ENCODE results near the gene NR6A1.

NR6A1 gene

DNA sequence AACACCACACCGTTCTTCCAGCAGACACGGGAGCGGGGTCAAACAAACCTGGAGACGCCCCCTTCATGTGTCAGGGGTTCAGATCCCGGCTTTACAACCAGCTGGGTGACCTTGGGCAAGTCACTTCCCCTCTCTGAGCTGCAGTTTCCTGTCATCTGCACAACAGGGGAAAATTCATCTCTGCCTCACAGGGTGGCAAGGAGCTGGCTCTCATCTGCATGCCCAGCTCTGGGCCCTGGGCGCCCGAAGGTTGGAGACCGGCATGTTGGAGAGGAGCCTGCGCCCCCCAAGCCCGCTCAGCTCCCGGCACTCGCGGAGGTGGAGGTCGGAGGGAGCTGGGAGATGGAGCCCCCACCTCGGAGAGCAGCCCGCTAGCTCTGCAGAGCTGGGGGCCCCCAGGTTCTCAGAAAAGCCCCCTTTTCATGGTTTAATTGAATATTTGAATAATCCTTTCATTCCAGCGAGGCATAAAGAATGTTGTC lies 284.3 kb downstream of the NR6A1 start (continued):
- TF ChIP-seq, protein P1, sequence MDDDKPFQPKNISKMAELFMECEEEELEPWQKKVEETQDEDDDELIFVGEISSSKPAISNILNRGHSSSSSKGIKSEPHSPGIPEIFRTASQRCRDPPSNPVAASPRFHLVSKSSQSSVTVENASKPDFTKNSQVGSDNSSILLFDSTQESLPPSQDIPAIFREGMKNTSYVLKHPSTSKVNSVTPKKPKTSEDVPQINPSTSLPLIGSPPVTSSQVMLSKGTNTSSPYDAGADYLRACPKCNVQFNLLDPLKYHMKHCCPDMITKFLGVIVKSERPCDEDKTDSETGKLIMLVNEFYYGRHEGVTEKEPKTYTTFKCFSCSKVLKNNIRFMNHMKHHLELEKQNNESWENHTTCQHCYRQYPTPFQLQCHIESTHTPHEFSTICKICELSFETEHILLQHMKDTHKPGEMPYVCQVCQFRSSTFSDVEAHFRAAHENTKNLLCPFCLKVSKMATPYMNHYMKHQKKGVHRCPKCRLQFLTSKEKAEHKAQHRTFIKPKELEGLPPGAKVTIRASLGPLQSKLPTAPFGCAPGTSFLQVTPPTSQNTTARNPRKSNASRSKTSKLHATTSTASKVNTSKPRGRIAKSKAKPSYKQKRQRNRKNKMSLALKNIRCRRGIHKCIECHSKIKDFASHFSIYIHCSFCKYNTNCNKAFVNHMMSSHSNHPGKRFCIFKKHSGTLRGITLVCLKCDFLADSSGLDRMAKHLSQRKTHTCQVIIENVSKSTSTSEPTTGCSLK (tag by site-specific recombination; IDR thresholded peaks at IDR 0.05), result no peak
- no peak for TF ChIP-seq ZNF155 (tag by site-specific recombination; IDR thresholded peaks at IDR 0.05)
- TF ChIP-seq KLF1 (tag by site-specific recombination; IDR thresholded peaks at IDR 0.05), result no peak

GRCh38 chr9:124485936-124486335 lies 285.2 kb downstream of the NR6A1 start:
- H3K9me3 ChIP-seq (ENCODE audit: control insufficient read depth, insufficient read depth, low read depth, low read length), result no peaks in the 10 kb centered on the region
- no peak for TF ChIP-seq ZBTB17 (tag by site-specific recombination; IDR thresholded peaks at IDR 0.05)
- no peak for TF ChIP-seq SCRT1 (tag by site-specific recombination; IDR thresholded peaks at IDR 0.05; ENCODE audit: borderline replicate concordance)
- TF ChIP-seq, protein P2, sequence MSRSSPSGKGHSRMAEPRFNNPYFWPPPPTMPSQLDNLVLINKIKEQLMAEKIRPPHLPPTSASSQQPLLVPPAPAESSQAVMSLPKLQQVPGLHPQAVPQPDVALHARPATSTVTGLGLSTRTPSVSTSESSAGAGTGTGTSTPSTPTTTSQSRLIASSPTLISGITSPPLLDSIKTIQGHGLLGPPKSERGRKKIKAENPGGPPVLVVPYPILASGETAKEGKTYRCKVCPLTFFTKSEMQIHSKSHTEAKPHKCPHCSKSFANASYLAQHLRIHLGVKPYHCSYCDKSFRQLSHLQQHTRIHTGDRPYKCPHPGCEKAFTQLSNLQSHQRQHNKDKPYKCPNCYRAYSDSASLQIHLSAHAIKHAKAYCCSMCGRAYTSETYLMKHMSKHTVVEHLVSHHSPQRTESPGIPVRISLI (tag by site-specific recombination; IDR thresholded peaks at IDR 0.05), result no peak
- TF ChIP-seq ZFP41 (tag by site-specific recombination; IDR thresholded peaks at IDR 0.05; ENCODE audit: borderline replicate concordance), result no peak
- no peak for TF ChIP-seq ZFHX2 (tag by site-specific recombination; conservative IDR thresholded peaks at IDR 0.05)
- TF ChIP-seq ZNF155 (tag by site-specific recombination; IDR thresholded peaks at IDR 0.05), result no peak
- TF ChIP-seq WT1 (tag by site-specific recombination; IDR thresholded peaks at IDR 0.05), result no peak
- no peak for TF ChIP-seq KLF10 (tag by site-specific recombination; IDR thresholded peaks at IDR 0.05)
- no peak for TF ChIP-seq ZNF211 (tag by site-specific recombination; IDR thresholded peaks at IDR 0.05; ENCODE audit: low read depth)
- TF ChIP-seq ZNF169 (tag by site-specific recombination; IDR thresholded peaks at IDR 0.05), result no peak
- TF ChIP-seq, protein P3, sequence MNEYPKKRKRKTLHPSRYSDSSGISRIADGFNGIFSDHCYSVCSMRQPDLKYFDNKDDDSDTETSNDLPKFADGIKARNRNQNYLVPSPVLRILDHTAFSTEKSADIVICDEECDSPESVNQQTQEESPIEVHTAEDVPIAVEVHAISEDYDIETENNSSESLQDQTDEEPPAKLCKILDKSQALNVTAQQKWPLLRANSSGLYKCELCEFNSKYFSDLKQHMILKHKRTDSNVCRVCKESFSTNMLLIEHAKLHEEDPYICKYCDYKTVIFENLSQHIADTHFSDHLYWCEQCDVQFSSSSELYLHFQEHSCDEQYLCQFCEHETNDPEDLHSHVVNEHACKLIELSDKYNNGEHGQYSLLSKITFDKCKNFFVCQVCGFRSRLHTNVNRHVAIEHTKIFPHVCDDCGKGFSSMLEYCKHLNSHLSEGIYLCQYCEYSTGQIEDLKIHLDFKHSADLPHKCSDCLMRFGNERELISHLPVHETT (tag by site-specific recombination; IDR thresholded peaks at IDR 0.05), result no peak
- TF ChIP-seq ZNF416 (tag by site-specific recombination; IDR thresholded peaks at IDR 0.05), result no peak
- TF ChIP-seq ZNF585B (tag by site-specific recombination; IDR thresholded peaks at IDR 0.05), result no peak
- no peak for TF ChIP-seq ZNF521 (tag by site-specific recombination; IDR thresholded peaks at IDR 0.05)
- no peak for TF ChIP-seq ZFP3 (tag by site-specific recombination; IDR thresholded peaks at IDR 0.05; ENCODE audit: low read depth)
- TF ChIP-seq, protein P4, sequence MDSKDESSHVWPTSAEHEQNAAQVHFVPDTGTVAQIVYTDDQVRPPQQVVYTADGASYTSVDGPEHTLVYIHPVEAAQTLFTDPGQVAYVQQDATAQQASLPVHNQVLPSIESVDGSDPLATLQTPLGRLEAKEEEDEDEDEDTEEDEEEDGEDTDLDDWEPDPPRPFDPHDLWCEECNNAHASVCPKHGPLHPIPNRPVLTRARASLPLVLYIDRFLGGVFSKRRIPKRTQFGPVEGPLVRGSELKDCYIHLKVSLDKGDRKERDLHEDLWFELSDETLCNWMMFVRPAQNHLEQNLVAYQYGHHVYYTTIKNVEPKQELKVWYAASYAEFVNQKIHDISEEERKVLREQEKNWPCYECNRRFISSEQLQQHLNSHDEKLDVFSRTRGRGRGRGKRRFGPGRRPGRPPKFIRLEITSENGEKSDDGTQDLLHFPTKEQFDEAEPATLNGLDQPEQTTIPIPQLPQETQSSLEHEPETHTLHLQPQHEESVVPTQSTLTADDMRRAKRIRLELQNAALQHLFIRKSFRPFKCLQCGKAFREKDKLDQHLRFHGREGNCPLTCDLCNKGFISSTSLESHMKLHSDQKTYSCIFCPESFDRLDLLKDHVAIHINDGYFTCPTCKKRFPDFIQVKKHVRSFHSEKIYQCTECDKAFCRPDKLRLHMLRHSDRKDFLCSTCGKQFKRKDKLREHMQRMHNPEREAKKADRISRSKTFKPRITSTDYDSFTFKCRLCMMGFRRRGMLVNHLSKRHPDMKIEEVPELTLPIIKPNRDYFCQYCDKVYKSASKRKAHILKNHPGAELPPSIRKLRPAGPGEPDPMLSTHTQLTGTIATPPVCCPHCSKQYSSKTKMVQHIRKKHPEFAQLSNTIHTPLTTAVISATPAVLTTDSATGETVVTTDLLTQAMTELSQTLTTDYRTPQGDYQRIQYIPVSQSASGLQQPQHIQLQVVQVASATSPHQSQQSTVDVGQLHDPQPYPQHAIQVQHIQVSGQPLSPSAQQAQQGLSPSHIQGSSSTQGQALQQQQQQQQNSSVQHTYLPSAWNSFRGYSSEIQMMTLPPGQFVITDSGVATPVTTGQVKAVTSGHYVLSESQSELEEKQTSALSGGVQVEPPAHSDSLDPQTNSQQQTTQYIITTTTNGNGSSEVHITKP (tag by site-specific recombination; IDR thresholded peaks at IDR 0.05), result no peak

More at GRCh38 chr9:124485936-124486335, 285.2 kb downstream of the NR6A1 start:
- Histone ChIP-seq H3K36me3 (ENCODE audit: control insufficient read depth in 2 of 2, insufficient read depth in 1 of 2, low read length in 2 of 2) (no peaks in the 10 kb centered on the region), H3K27ac (ENCODE audit: extremely low read depth, low read depth, low read length) (no peak overlapping the region), H3K4me3 (ENCODE audit: low read depth, low read length) (no peak overlapping the region), H3K4me1 (ENCODE audit: control insufficient read depth, insufficient read depth, low read length) (no peaks in the 10 kb centered on the region)
- POLR2A ChIA-PET, result no interaction called here
- CTCF ChIA-PET, result interaction anchor here (0.7 to 1.0 kb wide), 2 partner anchors 11 to 99 kb away, joined by 4 read pairs; no protein-coding TSS in a partner anchor

Measured in HEK293 (cell line).